ENCODE results near the gene HIVEP3.

HIVEP3 gene

GRCh38 chr1:41875487-41875886, 43.2 kb downstream of the HIVEP3 start:
- in situ Hi-C loops (cut with HindIII; ENCODE audit: low sequenced_read_pairs) = no loop called here

DNA sequence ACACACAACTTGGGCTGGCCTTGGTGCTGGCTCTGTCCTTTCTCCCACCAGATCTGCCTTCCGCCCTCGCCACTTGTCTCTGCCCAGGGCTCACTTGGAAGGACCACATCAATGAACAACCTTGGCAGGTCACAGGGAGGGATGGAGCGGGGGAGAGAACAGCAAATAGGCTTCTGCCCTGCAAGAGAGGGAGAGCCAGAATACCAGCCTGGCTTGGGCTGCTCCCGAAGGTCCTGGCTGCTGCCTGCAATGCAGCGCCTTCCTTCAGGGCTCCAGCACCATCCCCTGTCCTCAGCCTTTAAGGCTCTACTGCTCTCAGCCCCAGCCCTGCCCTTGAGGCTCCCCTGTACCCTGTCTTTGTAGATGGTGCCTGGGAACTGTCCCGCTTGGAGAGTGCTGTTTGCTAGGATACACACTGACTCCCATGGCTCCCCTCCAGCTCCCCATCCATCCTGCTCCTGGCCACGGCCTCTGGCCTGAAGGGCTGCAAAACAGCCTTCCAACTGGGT, 43.8 kb downstream of the HIVEP3 start:
- in situ Hi-C loops (cut with HindIII; ENCODE audit: low sequenced_read_pairs) = no loop called here

- in situ Hi-C loops (cut with HindIII; ENCODE audit: low sequenced_read_pairs) = no loop called here
Observed at GRCh38 chr1:41874151-41874719, 44.5 kb downstream of the HIVEP3 start.

DNA sequence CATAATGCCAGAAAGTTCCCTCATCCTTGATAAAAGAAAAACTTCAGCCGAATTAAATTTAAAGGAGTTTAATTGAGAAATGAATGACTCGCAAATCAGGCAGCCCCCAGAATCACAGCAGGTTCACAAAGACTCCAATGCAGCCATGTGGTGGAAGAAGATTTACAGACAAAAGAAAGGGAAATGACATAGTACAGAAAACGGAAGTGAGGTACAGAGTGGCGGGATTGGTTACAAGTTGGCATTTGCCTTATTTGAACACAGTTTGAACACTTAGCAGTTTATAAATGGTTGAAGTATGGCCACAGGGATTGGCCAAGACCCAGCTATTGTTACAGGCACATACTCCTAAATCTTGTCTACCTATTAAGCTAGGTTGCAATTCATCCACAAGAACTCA, 46.6 kb downstream of the HIVEP3 start:
- in situ Hi-C loops (cut with HindIII; ENCODE audit: low sequenced_read_pairs) = no loop called here

DNA sequence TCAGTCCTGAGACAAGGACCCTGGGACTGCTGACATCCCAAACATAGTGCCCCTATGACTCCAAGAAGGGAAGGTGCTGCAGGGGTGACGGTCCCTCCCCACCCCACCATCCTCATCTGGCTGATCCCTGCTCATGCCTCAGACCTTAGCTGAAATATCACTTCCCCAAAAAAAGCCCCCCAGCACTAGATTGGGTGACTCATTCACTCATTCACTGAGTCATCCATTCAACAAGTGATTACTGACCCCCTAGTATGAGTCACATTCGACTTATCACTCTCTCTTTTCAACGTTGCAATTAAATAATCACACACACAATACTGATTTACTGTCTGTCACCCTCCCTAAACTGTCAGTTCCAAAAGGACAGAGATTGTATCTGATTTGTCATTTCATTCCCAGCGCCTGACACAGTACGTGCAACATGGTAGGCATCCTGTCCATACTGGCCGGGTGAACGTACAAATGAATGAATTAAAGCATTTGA, 48.6 kb downstream of the HIVEP3 start:
- in situ Hi-C loops (cut with HindIII; ENCODE audit: low sequenced_read_pairs) = no loop called here

DNA sequence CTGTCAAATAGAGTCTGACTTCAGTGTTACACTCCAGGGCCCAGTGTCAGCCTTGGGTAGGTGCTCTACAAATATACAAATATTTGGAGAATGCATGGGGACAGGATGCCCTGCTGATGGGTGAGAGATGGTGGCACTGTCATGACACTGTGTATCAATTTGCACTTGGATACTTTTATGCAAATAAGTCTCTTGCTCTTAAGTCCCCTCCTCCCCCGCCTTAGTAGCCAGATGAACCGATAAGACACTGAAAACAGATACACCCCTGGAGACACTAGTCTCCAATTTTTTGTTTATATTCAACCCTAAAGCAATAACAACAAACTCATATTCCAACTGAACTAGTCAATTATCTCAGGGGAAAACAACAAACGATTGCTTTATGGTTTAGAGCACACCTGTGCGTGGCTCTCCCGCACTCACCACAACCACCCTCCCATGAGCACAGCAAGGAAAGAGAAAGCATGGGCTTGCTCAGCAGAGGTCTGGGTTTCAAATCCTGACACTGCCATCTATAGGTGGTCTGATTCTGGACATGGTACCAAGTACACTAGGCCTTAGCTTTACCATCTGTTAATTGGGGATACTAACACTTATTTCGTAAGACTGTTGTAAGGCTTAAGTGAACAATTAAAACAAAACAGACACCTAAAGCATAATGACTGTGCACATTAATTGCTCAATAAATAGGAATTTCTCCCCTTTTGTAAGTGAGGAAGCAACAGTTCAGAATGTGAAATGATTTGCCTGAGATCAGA, 50.3 kb downstream of the HIVEP3 start:
- in situ Hi-C loops (cut with HindIII; ENCODE audit: low sequenced_read_pairs) = no loop called here

DNA sequence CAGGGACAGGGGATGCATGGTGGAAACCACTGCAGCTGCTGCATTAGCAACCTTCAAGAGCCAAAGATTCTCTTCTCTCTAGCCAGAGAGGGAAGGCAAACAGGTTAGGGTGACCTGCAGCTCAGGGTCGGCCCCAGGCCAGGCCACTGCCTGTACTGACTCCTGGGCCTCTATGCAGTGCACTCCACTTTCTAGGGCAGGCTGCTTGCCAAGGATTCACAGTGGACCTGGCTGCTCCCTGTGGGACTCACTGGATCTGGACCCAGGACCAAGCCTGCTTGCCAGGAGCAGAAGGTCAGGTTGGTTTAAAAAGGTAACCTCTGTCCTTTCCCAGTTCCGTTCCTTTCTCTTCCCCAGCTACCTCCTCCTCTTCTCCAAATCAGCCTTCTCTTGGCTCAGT, 52.4 kb downstream of the HIVEP3 start:
- in situ Hi-C loops (cut with HindIII; ENCODE audit: low sequenced_read_pairs) = no loop called here

GRCh38 chr1:41864471-41865040, 54.2 kb downstream of the HIVEP3 start:
- in situ Hi-C loops (cut with HindIII; ENCODE audit: low sequenced_read_pairs) = no loop called here

GRCh38 chr1:41863718-41864117, 55.0 kb downstream of the HIVEP3 start:
- in situ Hi-C loops (cut with HindIII; ENCODE audit: low sequenced_read_pairs) = no loop called here

DNA sequence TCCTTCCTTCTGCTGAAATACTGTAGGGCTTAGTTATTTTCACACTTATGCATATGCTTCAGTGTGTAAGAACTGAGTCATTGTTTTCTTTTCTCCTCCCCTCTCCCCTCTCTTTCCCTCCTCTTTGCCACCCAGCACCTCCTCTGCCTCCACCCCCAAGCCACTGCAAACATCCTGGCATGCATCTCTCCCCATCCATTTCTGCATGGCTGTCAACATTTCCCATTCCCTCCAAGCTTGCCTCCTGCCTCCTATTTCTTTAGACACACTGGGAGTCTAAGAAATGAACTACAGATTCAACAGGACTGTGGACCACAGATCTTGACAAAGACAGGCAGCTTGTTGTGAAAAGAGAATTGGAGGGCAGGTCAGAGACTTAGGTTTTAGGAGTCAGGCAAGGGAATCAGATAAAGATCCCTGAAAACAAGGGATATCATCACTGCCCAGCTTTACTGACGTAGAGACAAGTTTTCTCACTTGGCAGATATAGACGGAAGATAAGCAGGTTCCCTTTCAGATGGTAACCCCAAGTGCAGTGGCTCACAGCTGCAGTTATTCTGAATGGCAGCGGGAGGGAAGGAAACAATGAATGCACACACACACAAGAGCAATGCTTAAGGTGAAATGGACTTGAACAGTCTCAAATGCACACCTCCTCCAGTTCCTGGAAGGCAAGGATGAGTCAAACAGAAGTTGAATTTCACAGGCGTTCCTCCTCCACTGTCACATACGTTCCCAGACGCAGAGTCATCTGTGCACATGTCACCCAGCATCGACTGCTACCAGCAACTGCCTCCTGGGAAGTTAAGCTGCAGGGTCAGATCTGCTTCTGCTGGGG, 56.1 kb downstream of the HIVEP3 start:
- in situ Hi-C loops (cut with HindIII; ENCODE audit: low sequenced_read_pairs) = no loop called here

DNA sequence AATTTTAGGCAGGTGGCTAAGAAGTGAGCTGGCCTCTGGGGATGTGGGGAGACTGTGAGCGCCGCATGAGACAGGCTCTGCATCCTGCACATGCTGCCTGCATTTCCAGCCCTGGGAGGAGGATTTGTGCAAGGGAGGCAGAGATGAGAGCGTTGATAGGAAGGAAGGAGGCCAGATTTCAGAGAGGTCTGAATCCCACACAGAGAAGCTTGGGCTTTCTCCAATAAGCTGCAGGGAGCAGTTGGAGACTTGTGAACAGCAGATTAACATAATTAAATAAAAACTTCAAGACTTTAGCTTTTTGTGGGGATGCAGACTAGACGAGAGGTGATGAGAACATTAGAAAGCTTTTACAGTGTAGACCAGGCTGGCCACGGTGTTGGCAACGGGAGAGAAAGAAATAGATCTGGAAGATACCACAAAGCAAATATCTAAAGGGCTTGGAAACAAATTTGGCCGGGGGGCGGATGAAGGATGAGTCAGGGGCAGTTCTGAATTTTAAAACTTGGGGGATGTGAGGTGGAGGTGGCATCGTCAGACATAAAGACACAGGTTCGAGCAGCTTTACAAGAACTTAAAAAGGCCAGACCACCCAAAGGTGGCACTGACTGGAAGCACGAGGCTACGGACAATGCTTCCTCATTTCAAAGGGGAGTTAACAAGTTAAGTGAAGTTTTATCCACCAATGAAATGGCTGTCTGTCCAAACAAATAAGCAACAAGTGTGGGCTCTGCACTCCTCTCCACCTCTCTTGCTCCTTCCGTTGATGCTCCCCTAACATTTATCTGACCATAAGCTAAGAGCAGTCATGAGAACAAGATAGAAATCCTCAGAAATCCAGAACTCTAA, 57.0 kb downstream of the HIVEP3 start:
- in situ Hi-C loops (cut with HindIII; ENCODE audit: low sequenced_read_pairs) = no loop called here

- in situ Hi-C loops (cut with HindIII; ENCODE audit: low sequenced_read_pairs) = no loop called here
Observed at GRCh38 chr1:41860771-41861170, 58.0 kb downstream of the HIVEP3 start.

DNA sequence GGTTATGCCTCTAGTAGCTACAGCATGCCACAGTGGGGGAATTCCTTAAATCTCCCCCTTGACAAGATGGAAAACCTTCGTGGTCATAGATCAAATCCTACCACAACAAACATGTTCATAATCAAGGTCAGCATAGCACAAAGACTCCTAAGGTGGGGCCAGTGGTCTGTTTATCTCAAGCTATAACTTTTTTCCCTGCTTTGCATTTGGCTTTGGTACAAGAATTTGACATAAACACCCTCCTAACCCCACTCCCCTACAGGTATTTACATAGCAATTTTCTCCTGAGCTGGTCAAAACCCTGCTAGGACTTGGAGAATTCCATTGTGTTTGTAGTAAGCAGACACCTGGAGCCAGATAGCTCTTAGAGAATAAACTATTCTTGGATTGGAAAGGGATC, 58.5 kb downstream of the HIVEP3 start:
- in situ Hi-C loops (cut with HindIII; ENCODE audit: low sequenced_read_pairs) = no loop called here

- in situ Hi-C loops (cut with HindIII; ENCODE audit: low sequenced_read_pairs) = no loop called here
Observed at GRCh38 chr1:41859686-41860085, 59.0 kb downstream of the HIVEP3 start.

DNA sequence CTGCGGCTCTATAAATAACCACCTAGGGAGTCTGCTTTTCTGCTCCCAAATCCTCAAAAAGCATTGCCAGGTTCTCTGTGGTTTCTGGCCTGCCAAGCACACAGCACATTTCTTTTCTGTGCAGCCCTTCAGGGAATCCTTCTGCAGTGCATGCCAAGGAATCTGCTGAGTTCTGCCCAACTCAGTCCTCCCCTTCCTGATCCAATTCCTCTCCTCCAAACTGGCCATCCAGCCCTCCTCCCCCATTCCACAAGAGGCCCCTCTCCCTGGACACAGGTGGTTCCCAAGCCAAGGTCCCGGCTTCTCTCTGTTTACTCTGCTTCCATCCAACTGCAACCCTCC, 61.8 kb downstream of the HIVEP3 start:
- in situ Hi-C loops (cut with HindIII; ENCODE audit: low sequenced_read_pairs) = no loop called here

DNA sequence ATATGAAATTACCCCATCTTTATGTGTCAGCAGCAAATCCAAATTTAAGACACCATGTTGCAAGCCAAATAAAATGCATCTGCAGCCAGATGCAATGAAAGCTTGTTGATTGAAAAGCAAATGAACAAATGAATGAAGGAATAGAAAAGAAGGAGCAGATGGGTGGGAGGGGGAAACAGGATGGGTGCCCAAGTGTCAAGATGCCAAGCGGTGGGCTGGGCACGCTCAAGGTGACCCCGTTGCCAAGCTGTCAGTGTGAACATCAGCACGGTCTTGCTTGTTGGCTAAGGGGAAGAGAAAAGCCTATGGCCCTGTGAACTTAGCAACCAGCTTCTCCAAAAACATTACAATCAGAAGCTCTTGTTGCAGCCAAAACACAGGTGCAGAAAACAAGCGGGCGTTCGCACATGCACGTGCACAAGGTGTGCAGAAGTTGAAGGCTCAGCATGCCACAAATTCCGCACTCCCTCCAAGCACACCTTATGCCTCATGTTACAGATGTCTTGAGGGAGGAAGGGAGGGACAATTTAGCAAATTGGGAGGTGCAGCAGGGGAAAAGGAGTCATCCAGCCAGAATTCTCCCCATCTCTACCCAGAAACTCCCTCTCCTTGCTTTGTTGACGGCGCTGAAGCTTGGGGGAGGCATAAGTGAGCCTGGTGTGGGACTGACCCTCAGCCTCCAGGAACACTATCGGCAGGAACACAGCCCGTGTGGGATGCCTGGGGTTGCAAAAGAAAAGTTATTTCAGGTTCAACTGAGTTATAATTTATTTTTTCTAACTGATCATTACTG, 62.4 kb downstream of the HIVEP3 start:
- in situ Hi-C loops (cut with HindIII; ENCODE audit: low sequenced_read_pairs) = no loop called here

DNA sequence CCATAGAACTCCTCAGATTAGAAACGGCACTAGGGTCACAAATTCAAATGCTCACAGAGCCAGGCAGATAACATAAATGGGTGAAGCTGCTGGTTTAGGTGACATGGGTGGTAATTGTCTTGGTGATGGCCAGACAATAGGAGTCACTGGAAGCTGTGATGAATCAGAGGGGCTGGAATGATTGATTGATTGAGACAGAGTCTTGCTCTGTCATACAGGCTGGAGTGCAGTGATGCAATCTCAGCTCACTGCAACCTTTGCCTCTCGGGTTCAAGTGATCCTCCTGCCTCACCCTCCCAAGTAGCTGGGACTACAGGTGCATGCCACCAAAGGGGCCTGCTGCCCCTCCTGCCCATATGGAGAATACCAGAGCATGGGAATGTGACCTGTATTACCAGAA, 63.0 kb downstream of the HIVEP3 start:
- in situ Hi-C loops (cut with HindIII; ENCODE audit: low sequenced_read_pairs) = no loop called here

DNA sequence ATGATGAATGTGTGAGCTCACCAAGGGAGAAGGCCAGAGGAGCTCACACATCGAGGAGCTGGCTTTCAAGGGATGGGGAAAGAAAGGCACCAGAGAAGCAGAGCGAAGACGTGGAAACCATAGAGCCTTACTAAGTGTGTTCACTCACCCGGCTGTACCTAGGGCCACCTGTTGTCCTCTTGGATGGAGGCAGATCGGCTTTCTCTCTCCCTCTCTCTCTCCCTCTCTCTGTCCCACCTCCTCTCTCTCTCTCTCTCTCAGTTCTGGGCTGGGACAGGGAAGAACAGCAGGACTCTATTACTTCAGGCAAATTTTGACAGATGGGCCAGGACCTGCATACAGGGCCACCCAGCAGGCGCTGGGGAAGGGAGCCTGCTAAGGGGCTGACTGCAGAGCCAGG, 64.8 kb downstream of the HIVEP3 start:
- in situ Hi-C loops (cut with HindIII; ENCODE audit: low sequenced_read_pairs) = no loop called here

DNA sequence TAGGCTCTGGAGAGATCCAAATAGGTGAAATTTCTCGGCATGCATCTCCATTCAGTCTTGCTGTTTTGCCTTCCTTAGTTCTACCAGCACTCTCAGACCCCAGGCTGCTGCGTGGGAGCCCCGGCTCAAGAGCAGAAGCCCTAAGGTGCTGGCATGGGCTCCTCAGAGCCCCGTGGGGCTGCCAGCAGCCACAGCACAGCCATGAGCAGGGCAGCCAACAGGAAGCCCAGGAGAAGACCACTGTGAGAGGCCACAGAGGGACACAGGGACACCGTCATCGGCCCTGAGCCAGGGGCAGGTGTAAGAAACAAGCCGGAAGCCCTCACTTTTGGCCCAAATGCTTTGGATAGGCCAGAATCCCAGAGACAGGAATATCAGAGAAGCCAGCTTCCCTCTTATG, 66.6 kb downstream of the HIVEP3 start:
- in situ Hi-C loops (cut with HindIII; ENCODE audit: low sequenced_read_pairs) = no loop called here

GRCh38 chr1:41851589-41851988, 67.1 kb downstream of the HIVEP3 start:
- in situ Hi-C loops (cut with HindIII; ENCODE audit: low sequenced_read_pairs) = no loop called here
